Measurements from ENCODE around the gene TEPSIN.

- TF ChIP-seq POLR2A (IDR thresholded peaks at IDR 0.05) (no peak), CTCF (IDR thresholded peaks at IDR 0.05) (no peak), POLR2AphosphoS5 (IDR thresholded peaks at IDR 0.05) (no peak)
Observed at GRCh38 chr17:81209141-81209540, 29.7 kb downstream of the TEPSIN start.
